ENCODE data around the gene FMOD. TPM values are rescaled to one million over a fixed set of nuclear protein-coding genes. Genes with fewer than 3 reads are reported as not detected.
A peak's percentile ranks its signal among the peaks of the same experiment; 100 is the strongest.
"Not testable (repeated sequence)": the region's sequence is repeated elsewhere in the genome, so short reads cannot be mapped to it uniquely, and the experiment has no call there.

The FMOD gene
- polyA plus RNA-seq, 4 donors, result 0.89 to 59.5 (median 8.3) TPM

GRCh38 chr1:203321273-203322052 lies 29.5 kb downstream of the FMOD start:
- Histone ChIP-seq H3K4me1 (ENCODE audit: control insufficient read depth in 3 of 3, insufficient read depth in 2 of 3, low read depth in 1 of 3, low read length in 2 of 3) (peaks cover 30 to 84% (median 44%) of the 10 kb centered on the region in 3 donors), H3K27ac (ENCODE audit: low read depth in 1 of 3, low read length in 2 of 3) (peak overlapping the region; percentile 18 to 90 (median 21)), H3K27me3 (ENCODE audit: control insufficient read depth in 3 of 3, insufficient read depth in 3 of 3, low read length in 3 of 3) (no peaks in the 10 kb centered on the region), H3K4me3 (ENCODE audit: low read depth in 1 of 3, low read length in 3 of 3) (no peak overlapping the region), H3K9me3 (ENCODE audit: control insufficient read depth in 2 of 2, insufficient read depth in 1 of 2, low read depth in 1 of 2, low read length in 1 of 2) (no peaks in the 10 kb centered on the region), H3K36me3 (ENCODE audit: control insufficient read depth in 3 of 3, insufficient read depth in 2 of 3, low read depth in 1 of 3, low read length in 3 of 3) (no peaks in the 10 kb centered on the region)
- no peak for DNase-seq
- WGBS, 3 donors, result 60 to 76% (median 68%) methylated on average over 6 of the region's 6 CpGs
- FAIRE-seq, result no peak

- H3K4me1 ChIP-seq (ENCODE audit: control insufficient read depth in 3 of 3, insufficient read depth in 2 of 3, low read depth in 1 of 3, low read length in 2 of 3), result peaks cover 29 to 84% (median 46%) of the 10 kb centered on the region in 3 donors
- H3K4me3 ChIP-seq (ENCODE audit: low read depth in 1 of 3, low read length in 3 of 3), result no peak overlapping the region
- peak overlapping the region; percentile 21 to 90 (median 27) for H3K27ac ChIP-seq (ENCODE audit: low read depth in 1 of 3, low read length in 2 of 3)
- no peaks in the 10 kb centered on the region for H3K27me3 ChIP-seq (ENCODE audit: control insufficient read depth in 3 of 3, insufficient read depth in 3 of 3, low read length in 3 of 3)
- no peaks in the 10 kb centered on the region for H3K36me3 ChIP-seq (ENCODE audit: control insufficient read depth in 3 of 3, insufficient read depth in 2 of 3, low read depth in 1 of 3, low read length in 3 of 3)
- no peaks in the 10 kb centered on the region for H3K9me3 ChIP-seq (ENCODE audit: control insufficient read depth in 2 of 2, insufficient read depth in 1 of 2, low read depth in 1 of 2, low read length in 1 of 2)
- no peak for FAIRE-seq
- WGBS, 3 donors, result 7 to 24% (median 12%) methylated on average over 6 of the region's 6 CpGs
- peak; percentile 62 to 67 for DNase-seq
Observed at GRCh38 chr1:203320591-203321272, 30.2 kb downstream of the FMOD start.

GRCh38 chr1:203318229-203318517 lies 32.7 kb downstream of the FMOD start:
- H3K4me1 ChIP-seq (ENCODE audit: control insufficient read depth in 3 of 3, insufficient read depth in 2 of 3, low read depth in 1 of 3, low read length in 2 of 3), result peaks cover 18 to 61% (median 28%) of the 10 kb centered on the region in 3 donors
- no peaks in the 10 kb centered on the region for H3K9me3 ChIP-seq (ENCODE audit: control insufficient read depth in 2 of 2, insufficient read depth in 1 of 2, low read depth in 1 of 2, low read length in 1 of 2)
- no peaks in the 10 kb centered on the region for H3K27me3 ChIP-seq (ENCODE audit: control insufficient read depth in 3 of 3, insufficient read depth in 3 of 3, low read length in 3 of 3)
- no peak for DNase-seq
- no peaks in the 10 kb centered on the region for H3K36me3 ChIP-seq (ENCODE audit: control insufficient read depth in 3 of 3, insufficient read depth in 2 of 3, low read depth in 1 of 3, low read length in 3 of 3)
- no peak overlapping the region for H3K4me3 ChIP-seq (ENCODE audit: low read depth in 1 of 3, low read length in 3 of 3)
- WGBS, 3 donors, result 59 to 95% (median 68%) methylated on average over 1 of the region's 1 CpG
- FAIRE-seq, result no peak
- peak overlapping the region in 1 of 3 donors; percentile 82 for H3K27ac ChIP-seq (ENCODE audit: low read depth in 1 of 3, low read length in 2 of 3)

GRCh38 chr1:203317429-203318228 lies 33.3 kb downstream of the FMOD start:
- Histone ChIP-seq H3K9me3 (ENCODE audit: control insufficient read depth in 2 of 2, insufficient read depth in 1 of 2, low read depth in 1 of 2, low read length in 1 of 2) (no peaks in the 10 kb centered on the region), H3K27me3 (ENCODE audit: control insufficient read depth in 3 of 3, insufficient read depth in 3 of 3, low read length in 3 of 3) (no peaks in the 10 kb centered on the region), H3K4me3 (ENCODE audit: low read depth in 1 of 3, low read length in 3 of 3) (no peak overlapping the region), H3K27ac (ENCODE audit: low read depth in 1 of 3, low read length in 2 of 3) (peak overlapping the region; percentile 39 to 82 (median 43)), H3K36me3 (ENCODE audit: control insufficient read depth in 3 of 3, insufficient read depth in 2 of 3, low read depth in 1 of 3, low read length in 3 of 3) (peaks cover 0 to 2% (median 0%) of the 10 kb centered on the region in 3 donors), H3K4me1 (ENCODE audit: control insufficient read depth in 3 of 3, insufficient read depth in 2 of 3, low read depth in 1 of 3, low read length in 2 of 3) (peaks cover 14 to 55% (median 23%) of the 10 kb centered on the region in 3 donors)
- 28 to 66% (median 41%) methylated on average over 7 of the region's 7 CpGs for WGBS, 3 donors
- FAIRE-seq, result no peak
- peak in 1 of 2 donors; percentile 40 for DNase-seq

GRCh38 chr1:203316626-203317093 lies 34.3 kb downstream of the FMOD start:
- FAIRE-seq, result no peak
- peak overlapping the region; percentile 44 to 82 (median 65) for H3K27ac ChIP-seq (ENCODE audit: low read depth in 1 of 3, low read length in 2 of 3)
- H3K27me3 ChIP-seq (ENCODE audit: control insufficient read depth in 3 of 3, insufficient read depth in 3 of 3, low read length in 3 of 3), result no peaks in the 10 kb centered on the region
- H3K4me3 ChIP-seq (ENCODE audit: low read depth in 1 of 3, low read length in 3 of 3), result no peak overlapping the region
- DNase-seq, result peak; percentile 83 to 94
- no peaks in the 10 kb centered on the region for H3K9me3 ChIP-seq (ENCODE audit: control insufficient read depth in 2 of 2, insufficient read depth in 1 of 2, low read depth in 1 of 2, low read length in 1 of 2)
- H3K36me3 ChIP-seq (ENCODE audit: control insufficient read depth in 3 of 3, insufficient read depth in 2 of 3, low read depth in 1 of 3, low read length in 3 of 3), result peaks cover 0 to 11% (median 0%) of the 10 kb centered on the region in 3 donors
- 9 to 27% (median 24%) methylated on average over 4 of the region's 4 CpGs for WGBS, 3 donors
- H3K4me1 ChIP-seq (ENCODE audit: control insufficient read depth in 3 of 3, insufficient read depth in 2 of 3, low read depth in 1 of 3, low read length in 2 of 3), result peaks cover 12 to 46% (median 15%) of the 10 kb centered on the region in 3 donors

- H3K27ac ChIP-seq (ENCODE audit: low read depth in 1 of 3, low read length in 2 of 3); H3K27me3 ChIP-seq (ENCODE audit: control insufficient read depth in 3 of 3, insufficient read depth in 3 of 3, low read length in 3 of 3); FAIRE-seq; H3K4me3 ChIP-seq (ENCODE audit: low read depth in 1 of 3, low read length in 3 of 3); DNase-seq; H3K9me3 ChIP-seq (ENCODE audit: control insufficient read depth in 2 of 2, insufficient read depth in 1 of 2, low read depth in 1 of 2, low read length in 1 of 2): not testable (repeated sequence)
- 80 to 93% (median 92%) methylated on average over 3 to 4 of the region's 4 CpGs for WGBS, 3 donors
- Histone ChIP-seq H3K36me3 (ENCODE audit: control insufficient read depth in 3 of 3, insufficient read depth in 2 of 3, low read depth in 1 of 3, low read length in 3 of 3) (peaks cover 0 to 24% (median 3%) of the 10 kb centered on the region in 3 donors), H3K4me1 (ENCODE audit: control insufficient read depth in 3 of 3, insufficient read depth in 2 of 3, low read depth in 1 of 3, low read length in 2 of 3) (peaks cover 4 to 29% (median 5%) of the 10 kb centered on the region in 3 donors)
Observed at GRCh38 chr1:203314025-203314759, 36.7 kb downstream of the FMOD start.

- no peaks in the 10 kb centered on the region for H3K9me3 ChIP-seq (ENCODE audit: control insufficient read depth in 2 of 2, insufficient read depth in 1 of 2, low read depth in 1 of 2, low read length in 1 of 2)
- peaks cover 1 to 33% (median 13%) of the 10 kb centered on the region in 3 donors for H3K4me1 ChIP-seq (ENCODE audit: control insufficient read depth in 3 of 3, insufficient read depth in 2 of 3, low read depth in 1 of 3, low read length in 2 of 3)
- peaks cover 3 to 46% (median 10%) of the 10 kb centered on the region in 3 donors for H3K36me3 ChIP-seq (ENCODE audit: control insufficient read depth in 3 of 3, insufficient read depth in 2 of 3, low read depth in 1 of 3, low read length in 3 of 3)
- no peaks in the 10 kb centered on the region for H3K27me3 ChIP-seq (ENCODE audit: control insufficient read depth in 3 of 3, insufficient read depth in 3 of 3, low read length in 3 of 3)
- peak overlapping the region in 1 of 3 donors; percentile 41 for H3K27ac ChIP-seq (ENCODE audit: low read depth in 1 of 3, low read length in 2 of 3)
- FAIRE-seq, result no peak
- WGBS, 3 donors, result 54 to 76% (median 54%) methylated on average over 3 of the region's 3 CpGs
- DNase-seq, result no peak
- no peak overlapping the region for H3K4me3 ChIP-seq (ENCODE audit: low read depth in 1 of 3, low read length in 3 of 3)
Observed at GRCh38 chr1:203311368-203312301, 39.3 kb downstream of the FMOD start.

All from small intestine (tissue), 7 donors.